Measurements from ENCODE around the gene KLHL12. TPM values are rescaled to one million over a fixed set of nuclear protein-coding genes. Genes with fewer than 3 reads are reported as not detected.
A peak's percentile ranks its signal among the peaks of the same experiment; 100 is the strongest.

KLHL12 gene
- total RNA-seq, 2 donors from 2014 or later, result 12.6 to 18.5 TPM

DNA sequence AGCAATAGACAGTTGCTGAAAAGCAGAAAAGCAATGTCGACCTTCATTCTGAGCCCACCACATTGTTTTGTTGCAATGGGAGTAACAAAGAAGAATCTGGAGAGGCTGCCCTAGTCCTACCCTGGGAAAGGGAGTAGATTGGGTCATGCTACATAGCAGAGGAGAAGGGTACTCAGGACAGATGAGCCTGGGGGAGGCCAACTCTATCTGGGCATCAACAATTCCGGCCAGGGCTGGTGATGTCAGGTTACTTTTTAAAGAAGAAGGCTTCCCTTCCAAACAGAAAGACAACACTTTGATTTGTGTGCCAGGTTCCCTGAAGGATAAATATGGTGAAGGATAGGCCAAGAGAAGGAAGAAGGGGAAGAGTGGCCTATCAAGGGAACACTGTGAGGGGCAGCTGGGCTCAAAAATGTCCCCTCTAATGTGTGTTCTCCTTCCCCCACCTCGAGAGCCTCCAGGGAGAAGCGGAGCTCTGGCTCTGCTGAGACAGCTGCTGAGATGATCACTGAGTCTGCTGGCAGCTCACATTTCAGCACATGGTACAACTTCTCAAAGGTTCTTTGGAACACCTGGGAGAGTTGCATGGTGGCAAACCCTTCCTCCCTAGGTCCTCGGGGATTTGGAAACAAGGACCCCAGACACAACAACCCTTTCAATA, 34.3 kb upstream of the KLHL12 start:
- H3K4me3 ChIP-seq, result no peak overlapping the region
- peaks cover 8% of the 10 kb centered on the region for H3K36me3 ChIP-seq
- no peaks in the 10 kb centered on the region for H3K27me3 ChIP-seq (replicated peaks; ENCODE audit: insufficient read depth)
- TF ChIP-seq CTCF (IDR thresholded peaks at IDR 0.05), result no peak
- no peaks in the 10 kb centered on the region for H3K9me3 ChIP-seq
- DNase-seq (ENCODE audit: low spot score) (no peak), ATAC-seq (ENCODE audit: insufficient number of reproducible peaks, low FRiP score, low read depth) (no peak)
- H3K27ac ChIP-seq, result no peak overlapping the region
- H3K4me1 ChIP-seq (ENCODE audit: control insufficient read depth in 1 of 2, low read depth in 2 of 2), result peaks cover 14 to 28% of the 10 kb centered on the region in 2 donors

GRCh38 chr1:202959276-202959620, 32.2 kb upstream of the KLHL12 start:
- ATAC-seq (ENCODE audit: insufficient number of reproducible peaks, low FRiP score, low read depth), result no peak
- Histone ChIP-seq H3K4me3 (no peak overlapping the region), H3K36me3 (peaks cover 8% of the 10 kb centered on the region), H3K27ac (no peak overlapping the region), H3K27me3 (replicated peaks; ENCODE audit: insufficient read depth) (no peaks in the 10 kb centered on the region), H3K4me1 (ENCODE audit: control insufficient read depth in 1 of 2, low read depth in 2 of 2) (peaks cover 25 to 35% of the 10 kb centered on the region in 2 donors), H3K9me3 (no peaks in the 10 kb centered on the region)
- no peak for DNase-seq (ENCODE audit: low spot score)
- no peak for TF ChIP-seq CTCF (IDR thresholded peaks at IDR 0.05)

GRCh38 chr1:202958544-202959275, 31.7 kb upstream of the KLHL12 start:
- peaks cover 8% of the 10 kb centered on the region for H3K36me3 ChIP-seq
- no peak for ATAC-seq (ENCODE audit: insufficient number of reproducible peaks, low FRiP score, low read depth)

GRCh38 chr1:202957733-202958543, 30.9 kb upstream of the KLHL12 start, which contains the start of gene ADIPOR1:
Gene ADIPOR1, minus strand, starts transcription at chr1:202958312. Its CDS starts 7,242 bp downstream, at chr1:202951070.
- H3K4me3 ChIP-seq, result peak within 1 kb of the TSS; percentile 83
- peak; percentile 74 for ATAC-seq (ENCODE audit: insufficient number of reproducible peaks, low FRiP score, low read depth)
- TF ChIP-seq CTCF (IDR thresholded peaks at IDR 0.05), result peak; percentile 10
- no peaks in the 10 kb centered on the region for H3K27me3 ChIP-seq (replicated peaks; ENCODE audit: insufficient read depth)
- H3K36me3 ChIP-seq, result peaks cover 8% of the 10 kb centered on the region
- peak within 1 kb of the TSS; percentile 82 to 91 for H3K27ac ChIP-seq
- H3K4me1 ChIP-seq (ENCODE audit: control insufficient read depth in 1 of 2, low read depth in 2 of 2), result peaks cover 31 to 38% of the 10 kb centered on the region in 2 donors
- no peaks in the 10 kb centered on the region for H3K9me3 ChIP-seq
- peak; percentile 71 for DNase-seq (ENCODE audit: low spot score)

More at GRCh38 chr1:202958544-202959275, 31.7 kb upstream of the KLHL12 start:
- H3K4me3 ChIP-seq, result peak overlapping the region; percentile 83
- H3K27me3 ChIP-seq (replicated peaks; ENCODE audit: insufficient read depth), result no peaks in the 10 kb centered on the region
- no peak for TF ChIP-seq CTCF (IDR thresholded peaks at IDR 0.05)
- peaks cover 30 to 38% of the 10 kb centered on the region in 2 donors for H3K4me1 ChIP-seq (ENCODE audit: control insufficient read depth in 1 of 2, low read depth in 2 of 2)
- DNase-seq (ENCODE audit: low spot score), result no peak
- peak overlapping the region; percentile 69 to 91 for H3K27ac ChIP-seq
- H3K9me3 ChIP-seq, result no peaks in the 10 kb centered on the region

DNA sequence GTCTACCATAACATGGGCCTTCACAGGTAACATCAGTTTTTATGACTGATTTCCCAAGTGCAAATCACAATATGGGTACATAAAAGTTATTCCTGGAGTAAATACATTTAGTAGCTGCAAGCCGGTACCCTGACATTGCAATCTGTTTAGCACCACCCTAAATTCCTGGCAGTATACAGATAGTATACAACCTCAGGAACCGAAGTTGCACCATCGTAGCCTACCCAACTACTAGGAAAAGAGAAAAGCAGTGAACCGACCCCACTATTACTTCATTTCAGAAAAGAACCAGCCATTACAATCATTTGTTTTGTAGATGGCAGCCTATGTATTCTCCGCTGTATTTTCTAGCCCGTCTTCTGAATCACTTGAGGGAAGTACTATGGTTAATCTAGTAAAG, 29.9 kb upstream of the KLHL12 start:
- DNase-seq (ENCODE audit: low spot score), result no peak
- H3K4me1 ChIP-seq (ENCODE audit: control insufficient read depth in 1 of 2, low read depth in 2 of 2), result peaks cover 34 to 38% of the 10 kb centered on the region in 2 donors
- H3K27me3 ChIP-seq (replicated peaks; ENCODE audit: insufficient read depth), result no peaks in the 10 kb centered on the region
- H3K4me3 ChIP-seq, result peak overlapping the region; percentile 83
- H3K9me3 ChIP-seq, result no peaks in the 10 kb centered on the region
- no peak for ATAC-seq (ENCODE audit: insufficient number of reproducible peaks, low FRiP score, low read depth)
- no peak for TF ChIP-seq CTCF (IDR thresholded peaks at IDR 0.05)
- no peaks in the 10 kb centered on the region for H3K36me3 ChIP-seq
- H3K27ac ChIP-seq, result peak overlapping the region in 1 of 2 donors; percentile 82
